Epidermal melanocyte (primary cell): ENCODE results near the gene DNAJC7.

Source experiments
- DNase-seq: peaks from one replicate; pipeline ENCODE4 v3.0.0; 2011; ENCODE audit warnings: low spot score; ENCODE audit not compliant: insufficient read length

DNAJC7 gene

GRCh38 chr17:41975099-41976083 lies 41.8 kb downstream of the DNAJC7 start:
- DNase-seq, result no peak

- no peak for DNase-seq
These were observed 42.6 kb downstream of the DNAJC7 start for GRCh38 chr17:41974658-41975057.

GRCh38 chr17:41974031-41974430 lies 43.2 kb downstream of the DNAJC7 start:
- DNase-seq, result no peak

GRCh38 chr17:41973408-41973811 lies 43.8 kb downstream of the DNAJC7 start:
- DNase-seq, result no peak

- no peak for DNase-seq
These were observed 44.5 kb downstream of the DNAJC7 start for GRCh38 chr17:41972571-41973407.

GRCh38 chr17:41971721-41972523 lies 45.3 kb downstream of the DNAJC7 start:
- no peak for DNase-seq

GRCh38 chr17:41970901-41971331 lies 46.3 kb downstream of the DNAJC7 start:
- DNase-seq, result no peak

- DNase-seq, result no peak
These were observed 48.6 kb downstream of the DNAJC7 start for GRCh38 chr17:41968676-41969075.

- DNase-seq, result no peak
These were observed 49.2 kb downstream of the DNAJC7 start for GRCh38 chr17:41967921-41968578.

- DNase-seq, result peak; percentile 49
These were observed 49.9 kb downstream of the DNAJC7 start for GRCh38 chr17:41967141-41967920.

- DNase-seq, result peak; percentile 90
These were observed 50.6 kb downstream of the DNAJC7 start, which contains the start of gene CNP for GRCh38 chr17:41966463-41967140. Gene CNP (plus strand): TSS chr17:41966795. CDS start chr17:41966885, 90 bp downstream.

GRCh38 chr17:41965694-41966462 lies 51.4 kb downstream of the DNAJC7 start:
- DNase-seq, result no peak

GRCh38 chr17:41962768-41963434 lies 54.3 kb downstream of the DNAJC7 start:
- DNase-seq, result peak; percentile 84

GRCh38 chr17:41962111-41962510 lies 55.1 kb downstream of the DNAJC7 start:
- no peak for DNase-seq

- DNase-seq, result no peak
These were observed 57.7 kb downstream of the DNAJC7 start for GRCh38 chr17:41959336-41960095.

- no peak for DNase-seq
These were observed 58.3 kb downstream of the DNAJC7 start for GRCh38 chr17:41959030-41959335.

- DNase-seq, result no peak
These were observed 59.3 kb downstream of the DNAJC7 start for GRCh38 chr17:41957869-41958439.
